ENCODE data around the gene CLCN6.

Gene CLCN6

DNA sequence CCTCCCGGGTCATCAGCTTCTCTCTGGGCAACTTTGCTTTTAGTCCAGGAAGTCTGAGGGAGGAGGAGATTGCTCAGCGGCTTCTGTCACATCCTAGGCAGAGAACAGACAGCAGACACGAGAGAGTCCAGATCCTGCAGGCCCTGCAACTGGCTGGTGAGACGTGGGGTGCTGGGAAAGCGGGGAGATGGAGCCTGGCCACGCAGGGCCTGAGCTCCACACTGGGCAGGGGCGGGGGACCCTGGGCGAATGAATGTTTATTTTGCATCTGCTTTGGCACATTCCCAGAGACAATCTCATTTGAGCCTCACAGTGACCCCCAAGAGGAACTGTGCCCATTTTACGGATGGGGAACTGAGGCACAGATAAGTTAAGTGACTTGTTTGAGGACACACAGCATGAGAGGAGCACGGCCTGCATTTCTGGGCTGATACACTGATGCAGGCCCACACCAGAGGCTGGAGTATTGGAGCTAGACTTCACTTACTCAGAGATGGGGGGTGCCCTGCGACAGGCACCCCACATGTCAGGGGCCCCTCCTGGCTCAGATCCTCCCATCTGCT lies 34.4 kb upstream of the CLCN6 start:
- TF ChIP-seq ZFX (IDR thresholded peaks at IDR 0.05; ENCODE audit: borderline replicate concordance): no peak
- TF ChIP-seq, protein P1, sequence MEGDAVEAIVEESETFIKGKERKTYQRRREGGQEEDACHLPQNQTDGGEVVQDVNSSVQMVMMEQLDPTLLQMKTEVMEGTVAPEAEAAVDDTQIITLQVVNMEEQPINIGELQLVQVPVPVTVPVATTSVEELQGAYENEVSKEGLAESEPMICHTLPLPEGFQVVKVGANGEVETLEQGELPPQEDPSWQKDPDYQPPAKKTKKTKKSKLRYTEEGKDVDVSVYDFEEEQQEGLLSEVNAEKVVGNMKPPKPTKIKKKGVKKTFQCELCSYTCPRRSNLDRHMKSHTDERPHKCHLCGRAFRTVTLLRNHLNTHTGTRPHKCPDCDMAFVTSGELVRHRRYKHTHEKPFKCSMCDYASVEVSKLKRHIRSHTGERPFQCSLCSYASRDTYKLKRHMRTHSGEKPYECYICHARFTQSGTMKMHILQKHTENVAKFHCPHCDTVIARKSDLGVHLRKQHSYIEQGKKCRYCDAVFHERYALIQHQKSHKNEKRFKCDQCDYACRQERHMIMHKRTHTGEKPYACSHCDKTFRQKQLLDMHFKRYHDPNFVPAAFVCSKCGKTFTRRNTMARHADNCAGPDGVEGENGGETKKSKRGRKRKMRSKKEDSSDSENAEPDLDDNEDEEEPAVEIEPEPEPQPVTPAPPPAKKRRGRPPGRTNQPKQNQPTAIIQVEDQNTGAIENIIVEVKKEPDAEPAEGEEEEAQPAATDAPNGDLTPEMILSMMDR (IDR thresholded peaks at IDR 0.05): no peak
- H3K27ac ChIP-seq: no peak overlapping the region

DNA sequence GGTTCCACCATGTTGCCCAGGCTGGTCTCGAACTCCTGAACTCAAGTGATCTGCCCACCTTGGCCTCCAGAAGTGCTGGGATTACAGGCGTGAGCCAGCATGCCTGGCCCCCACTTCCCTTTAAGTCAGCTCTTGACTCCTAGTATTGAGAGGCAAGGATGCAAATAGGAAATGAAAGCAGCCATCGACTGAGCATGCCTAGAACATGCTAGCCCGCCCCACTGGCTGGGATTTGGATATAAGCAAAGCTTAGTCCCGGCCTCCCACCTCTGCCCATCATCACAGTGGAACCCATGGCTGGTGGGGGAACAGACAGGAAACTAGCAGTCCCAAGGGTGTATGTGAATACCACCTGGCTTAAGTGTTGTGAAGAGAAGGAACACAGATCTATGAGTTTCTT lies 33.5 kb upstream of the CLCN6 start:
- no peak overlapping the region for H3K27ac ChIP-seq
- no peak for TF ChIP-seq ZFX (IDR thresholded peaks at IDR 0.05; ENCODE audit: borderline replicate concordance)
- TF ChIP-seq, protein P1 (IDR thresholded peaks at IDR 0.05): no peak

- no peak for TF ChIP-seq ZFX (IDR thresholded peaks at IDR 0.05; ENCODE audit: borderline replicate concordance)
- TF ChIP-seq, protein P1 (IDR thresholded peaks at IDR 0.05): no peak
- H3K27ac ChIP-seq: no peak overlapping the region
Observed at GRCh38 chr1:11774753-11775152, 31.2 kb upstream of the CLCN6 start.

GRCh38 chr1:11777658-11778322 lies 28.2 kb upstream of the CLCN6 start:
- no peak overlapping the region for H3K27ac ChIP-seq
- TF ChIP-seq ZFX (IDR thresholded peaks at IDR 0.05; ENCODE audit: borderline replicate concordance): no peak
- TF ChIP-seq, protein P1 (IDR thresholded peaks at IDR 0.05): no peak

GRCh38 chr1:11778336-11778735 lies 27.7 kb upstream of the CLCN6 start:
- TF ChIP-seq ZFX (IDR thresholded peaks at IDR 0.05; ENCODE audit: borderline replicate concordance): no peak
- TF ChIP-seq, protein P1 (IDR thresholded peaks at IDR 0.05): no peak

GRCh38 chr1:11778844-11779623 lies 27.0 kb upstream of the CLCN6 start:
- no peak for TF ChIP-seq ZFX (IDR thresholded peaks at IDR 0.05; ENCODE audit: borderline replicate concordance)
- TF ChIP-seq, protein P1 (IDR thresholded peaks at IDR 0.05): no peak
- no peak overlapping the region for H3K27ac ChIP-seq

More at GRCh38 chr1:11778336-11778735, 27.7 kb upstream of the CLCN6 start:
- H3K27ac ChIP-seq: no peak overlapping the region

Data from 22Rv1 (cell line).